Cardiac muscle cell (in vitro differentiated cells and primary cell): ENCODE measurements around the gene CCM2L. TPM values are rescaled to one million over a fixed set of nuclear protein-coding genes. Genes with fewer than 3 reads are reported as not detected.

ENCODE experiments used
- DNase-seq, 2 donors: peaks; one replicate each; pipeline versions ENCODE4 v3.0.0 to v3.0.0-alpha.2; 2010 to 2017; ENCODE audit warnings: low read depth in 1 of 2, low spot score in 1 of 2
- H3K27ac ChIP-seq: fragments of 200-600 bp; sonication (generic); 2 replicates; pipeline ENCODE4 v1.5.1; 2016
- H3K27me3 ChIP-seq: fragments of 200-600 bp; sonication (generic); 2 replicates; pipeline ENCODE4 v1.6.0; 2016; ENCODE audit warnings: control low read depth
- H3K36me3 ChIP-seq: fragments of 200-600 bp; sonication (generic); 2 replicates; pipeline ENCODE4 v1.5.1; 2016; ENCODE audit warnings: control low read depth
- H3K4me1 ChIP-seq: fragments of 200-600 bp; sonication (generic); 2 replicates; pipeline ENCODE4 v1.8.1; 2017; ENCODE audit warnings: low read depth, mild to moderate bottlenecking, mixed run types
- H3K4me3 ChIP-seq: fragments of 200-600 bp; sonication (generic); 2 replicates; pipeline ENCODE4 v1.5.1; 2016; ENCODE audit warnings: mild to moderate bottlenecking
- H3K9me3 ChIP-seq: fragments of 200-600 bp; sonication (generic); 2 replicates; pipeline ENCODE4 v1.5.1; 2017; ENCODE audit warnings: low read depth, mild to moderate bottlenecking, control low read depth
- CTCF ChIP-seq: IDR thresholded peaks from 2 replicates; pipeline ENCODE4 v1.5.1; 2012; ENCODE audit warnings: low read depth, mild to moderate bottlenecking, low read length
- polyA plus RNA-seq: library from polyadenylated mRNA; unstranded; fragments of >200 nt; fragmentation: Nextera tagmentation; extraction: Ambion mirVana; gene quantifications from 2 replicates; pipeline ENCODE4 v1.2.1, GENCODE V29; 2016
- total RNA-seq: library from RNA; depleted of rRNA; stranded (reverse); fragments of >200 nt; gene quantifications from 2 replicates; pipeline ENCODE4 v1.2.3, GENCODE V29; 2016

The CCM2L gene
- total and polyA plus RNA-seq, 2 experiments from 2014 or later: 0.35 to 0.69 TPM

- Histone ChIP-seq H3K27ac (no peak overlapping the region), H3K9me3 (no peaks in the 10 kb centered on the region), H3K36me3 (no peaks in the 10 kb centered on the region), H3K4me1 (peaks cover 6% of the 10 kb centered on the region), H3K27me3 (peaks cover 56% of the 10 kb centered on the region), H3K4me3 (peak overlapping the region; percentile 52)
- TF ChIP-seq CTCF: no peak
- peak; percentile 76 to 94 for DNase-seq
Observed at GRCh38 chr20:31968291-31969126, 41.7 kb upstream of the CCM2L start.

GRCh38 chr20:31969991-31970390 is 40.2 kb upstream of the CCM2L start:
- Histone ChIP-seq H3K9me3 (no peaks in the 10 kb centered on the region), H3K4me3 (no peak overlapping the region), H3K27ac (no peak overlapping the region), H3K36me3 (no peaks in the 10 kb centered on the region), H3K4me1 (peaks cover 6% of the 10 kb centered on the region), H3K27me3 (peaks cover 45% of the 10 kb centered on the region)
- no peak for DNase-seq
- no peak for TF ChIP-seq CTCF

GRCh38 chr20:31972471-31973021 is 37.7 kb upstream of the CCM2L start:
- H3K27ac ChIP-seq: peak overlapping the region; percentile 39
- no peak for TF ChIP-seq CTCF
- H3K9me3 ChIP-seq: no peaks in the 10 kb centered on the region
- peaks cover 12% of the 10 kb centered on the region for H3K4me1 ChIP-seq
- no peaks in the 10 kb centered on the region for H3K36me3 ChIP-seq
- no peak overlapping the region for H3K4me3 ChIP-seq
- peaks cover 21% of the 10 kb centered on the region for H3K27me3 ChIP-seq
- DNase-seq: peak in 1 of 2 donors; percentile 32

- Histone ChIP-seq H3K36me3 (no peaks in the 10 kb centered on the region), H3K27ac (no peak overlapping the region), H3K27me3 (peaks cover 9% of the 10 kb centered on the region), H3K4me1 (peaks cover 12% of the 10 kb centered on the region), H3K4me3 (no peak overlapping the region), H3K9me3 (no peaks in the 10 kb centered on the region)
- no peak for TF ChIP-seq CTCF
- no peak for DNase-seq
Observed at GRCh38 chr20:31974296-31974695, 35.9 kb upstream of the CCM2L start.

- peaks cover 2% of the 10 kb centered on the region for H3K27me3 ChIP-seq
- TF ChIP-seq CTCF: no peak
- H3K27ac ChIP-seq: no peak overlapping the region
- peaks cover 12% of the 10 kb centered on the region for H3K4me1 ChIP-seq
- no peaks in the 10 kb centered on the region for H3K36me3 ChIP-seq
- DNase-seq: no peak
- H3K9me3 ChIP-seq: no peaks in the 10 kb centered on the region
- no peak overlapping the region for H3K4me3 ChIP-seq
Observed at GRCh38 chr20:31974951-31975487, 35.2 kb upstream of the CCM2L start.
